HCT116 (cell line): Measurements from ENCODE around the gene TNS3. TPM values are rescaled to one million over a fixed set of nuclear protein-coding genes. Genes with fewer than 3 reads are reported as not detected.

Experiments
- ATAC-seq: fragments of 200-7000 bp; cut with Tn5 transposase; 2 replicates; pipeline ENCODE4 v1.9.1; 2020; ENCODE audit warnings: mild to moderate bottlenecking, moderate library complexity
- BruUV-seq: library from RNA; stranded (reverse); fragments of 400-500 nt; replicated peaks from 2 replicates; lab custom pipeline; 2021; lab: Mats Ljungman, UMichigan
- CTCF ChIA-PET: fragments of 300-600 bp; sonication (Branson Sonifier 250); formaldehyde crosslinking; loops from one replicate; lab custom pipeline; 2021; ENCODE audit warnings: antibody characterized with exemption; lab: Charles Lee
- POLR2A ChIA-PET: fragments of 300-600, 350-600 bp; sonication (Branson Sonifier 250); formaldehyde crosslinking; loops from one replicate; lab custom pipeline; 2021; ENCODE audit warnings: antibody characterized with exemption; lab: Charles Lee
- RAD21 ChIA-PET, 2 experiments: fragments of 300-600 bp; sonication (Branson Sonifier 250); formaldehyde crosslinking; loops; one replicate each; lab custom pipeline; 2023; ENCODE audit warnings: low total read pairs in 2 of 2; ENCODE audit not compliant: uncharacterized antibody in 2 of 2, unreplicated experiment in 2 of 2, low non-redundant PET in 1 of 2; lab: Charles Lee
- DNase-seq: peaks from one replicate; pipeline ENCODE4 v3.0.0-alpha.2; 2010; ENCODE audit warnings: low read depth, low spot score
- H2AFZ ChIP-seq: fragments of 200-600 bp; shearing (Covaris generic), sonication (generic); 2 replicates; pipeline ENCODE4 v1.6.1; 2017; ENCODE audit warnings: low read depth, mixed run types, mixed read lengths, antibody characterized with exemption, low read length; ENCODE audit not compliant: poor library complexity, severe bottlenecking
- H3K27ac ChIP-seq: 2 replicates; pipeline ENCODE4 v1.5.1; 2012; ENCODE audit warnings: low read depth, low read length
- H3K27me3 ChIP-seq: fragments of 200-600 bp; sonication (generic); 2 replicates; pipeline ENCODE4 v1.6.1; 2016; ENCODE audit warnings: mixed run types, low read length, mixed read lengths; ENCODE audit not compliant: insufficient read depth
- H3K36me3 ChIP-seq, 2 experiments: fragments of 200-500 bp in 1 of 2; fragments of 200-600 bp in 1 of 2; sonication (Bioruptor generic) in 1 of 2; sonication (generic) in 1 of 2; 2 replicates each; pipeline versions ENCODE4 v1.5.1 to v1.6.1; 2014 to 2016; ENCODE audit warnings: low read length in 2 of 2, inconsistent platforms in 1 of 2, mixed read lengths in 1 of 2, mixed run types in 1 of 2; ENCODE audit not compliant: insufficient read depth in 2 of 2, control insufficient read depth in 1 of 2
- H3K4me1 ChIP-seq, 2 experiments: fragments of 200-600 bp in 1 of 2; sonication (generic) in 1 of 2; 2 replicates each; pipeline versions ENCODE4 v1.5.1 to v1.6.1; 2012 to 2017; ENCODE audit warnings: low read length in 2 of 2, inconsistent platforms in 1 of 2, mild to moderate bottlenecking in 1 of 2, mixed read lengths in 1 of 2, mixed run types in 1 of 2, moderate library complexity in 1 of 2; ENCODE audit not compliant: insufficient read depth in 2 of 2, control insufficient read depth in 1 of 2
- H3K4me2 ChIP-seq: fragments of 200-600 bp; sonication (generic); 2 replicates; pipeline ENCODE4 v1.6.1; 2017; ENCODE audit warnings: mixed run types, low read length, mixed read lengths
- H3K4me3 ChIP-seq, 2 experiments: fragments of 200-600 bp in 1 of 2; sonication (generic) in 1 of 2; replicated peaks in 1 of 2; 2 replicates each; pipeline ENCODE4 v1.5.1; 2011 to 2016; ENCODE audit warnings: low read length in 2 of 2, control low read depth in 1 of 2, low read depth in 1 of 2, mild to moderate bottlenecking in 1 of 2, mixed read lengths in 1 of 2, mixed run types in 1 of 2
- H3K79me2 ChIP-seq: fragments of 200-600 bp; sonication (generic); 2 replicates; pipeline ENCODE4 v1.6.1; 2017; ENCODE audit warnings: mild to moderate bottlenecking, mixed run types, low read length, moderate library complexity, mixed read lengths; ENCODE audit not compliant: insufficient read depth
- H3K9ac ChIP-seq: fragments of 200-600 bp; sonication (generic); 2 replicates; pipeline ENCODE4 v1.6.1; 2016; ENCODE audit warnings: low read length, mixed read lengths
- H3K9me2 ChIP-seq: fragments of 200-600 bp; sonication (generic), shearing (Covaris generic); 2 replicates; pipeline ENCODE4 v1.6.1; 2017; ENCODE audit warnings: mixed run types, mild to moderate bottlenecking, moderate library complexity; ENCODE audit not compliant: insufficient read depth
- H3K9me3 ChIP-seq, 2 experiments: fragments of 200-500 bp in 1 of 2; fragments of 200-600 bp in 1 of 2; sonication (Bioruptor generic) in 1 of 2; sonication (generic) in 1 of 2; 2 replicates each; pipeline ENCODE4 v1.6.1; 2014 to 2017; ENCODE audit warnings: low read length in 2 of 2, mixed read lengths in 2 of 2, inconsistent platforms in 1 of 2, low read depth in 1 of 2, mild to moderate bottlenecking in 1 of 2, mixed run types in 1 of 2, moderate library complexity in 1 of 2; ENCODE audit not compliant: control insufficient read depth in 1 of 2, insufficient read depth in 1 of 2
- H4K20me1 ChIP-seq: fragments of 200-600 bp; sonication (generic), shearing (Covaris generic); 2 replicates; pipeline ENCODE4 v1.6.1; 2017; ENCODE audit warnings: mixed run types, mild to moderate bottlenecking, moderate library complexity; ENCODE audit not compliant: insufficient read depth
- ATF3 ChIP-seq: IDR thresholded peaks from 2 replicates; pipeline ENCODE4 v1.6.1; 2012
- CTCF ChIP-seq, 3 experiments: fragments of 200-600 bp in 1 of 3; sonication (generic) in 1 of 3; IDR thresholded peaks in 2 of 3; conservative IDR thresholded peaks in 1 of 3; 2 replicates each; pipeline ENCODE4 v1.5.1; 2012 to 2017; ENCODE audit warnings: low read depth in 2 of 3, low read length in 2 of 3, antibody characterized with exemption in 1 of 3, borderline replicate concordance in 1 of 3, control low read depth in 1 of 3, mild to moderate bottlenecking in 1 of 3, mixed read lengths in 1 of 3, mixed run types in 1 of 3, moderate library complexity in 1 of 3; ENCODE audit not compliant: insufficient read depth in 1 of 3
- FOSL1 ChIP-seq: IDR thresholded peaks from 2 replicates; pipeline ENCODE4 v1.6.1; 2012; ENCODE audit warnings: low read depth
- JUND ChIP-seq: IDR thresholded peaks from 2 replicates; pipeline ENCODE4 v1.6.1; 2012
- POLR2A ChIP-seq: IDR thresholded peaks from 2 replicates; pipeline ENCODE4 v1.7.0; 2011; ENCODE audit warnings: borderline replicate concordance; ENCODE audit not compliant: insufficient read depth, insufficient read length; ENCODE audit errors: extremely low read depth
- REST ChIP-seq: IDR thresholded peaks from 2 replicates; pipeline ENCODE4 v1.6.1; 2012; ENCODE audit warnings: low read depth
- SIN3A ChIP-seq: IDR thresholded peaks from 2 replicates; pipeline ENCODE4 v1.6.1; 2012; ENCODE audit warnings: low read depth
- intact Hi-C: fragments of 100-400 bp; cut with micrococcal nuclease; formaldehyde crosslinking; loops from 2 replicates; pipeline ENCODE4 v1.10.0; 2022
- total RNA-seq: library from RNA; stranded (reverse); gene quantifications from one replicate; pipeline ENCODE4 v1.2.1, GENCODE V29; 2021; ENCODE audit not compliant: unreplicated experiment

Gene TNS3
- total RNA-seq, 1 experiment from 2014 or later = 9.1 TPM

- Histone ChIP-seq H3K4me2 (no peak overlapping the region), H3K4me3 (no peak overlapping the region), H3K27me3 (no peaks in the 10 kb centered on the region), H3K9me3 (no peaks in the 10 kb centered on the region), H3K9ac (no peak overlapping the region), H3K27ac (no peak overlapping the region), H3K79me2 (no peaks in the 10 kb centered on the region), H2AFZ (no peak overlapping the region), H3K9me2 (no peaks in the 10 kb centered on the region), H4K20me1 (no peaks in the 10 kb centered on the region), H3K36me3 (no peaks in the 10 kb centered on the region), H3K4me1 (peaks cover 3 to 12% of the 10 kb centered on the region in 2 experiments; a peak in 2 of 4 replicates)
- CTCF ChIA-PET = no interaction called here
- no peak for DNase-seq
- POLR2A ChIA-PET = no interaction called here
- TF ChIP-seq ATF3 (no peak), REST (no peak), POLR2A (no peak), SIN3A (no peak), CTCF (IDR thresholded peaks at IDR 0.05 in 2 of 3, conservative IDR thresholded peaks at IDR 0.05 in 1 of 3; ENCODE audit: borderline replicate concordance in 1 of 3, insufficient read depth in 1 of 3, low read depth in 2 of 3, low read length in 2 of 3) (no peak), FOSL1 (no peak), JUND (no peak)
- RAD21 ChIA-PET = no interaction called here
- intact Hi-C loops = no loop called here
- ATAC-seq = no peak
- no TSS peak for BruUV-seq
Observed at GRCh38 chr7:47331179-47331565, 250.7 kb downstream of the TNS3 start.
